SH-SY5Y (cell line): ENCODE measurements around the gene CAPN14.

Experiments used
- GATA2 ChIP-seq: IDR thresholded peaks from 2 replicates; pipeline ENCODE4 v1.6.1; 2011; ENCODE audit warnings: mild to moderate bottlenecking, low read depth, low read length
- GATA3 ChIP-seq: IDR thresholded peaks from 2 replicates; pipeline ENCODE4 v1.6.1; 2011; ENCODE audit warnings: low read depth, mild to moderate bottlenecking, low read length, moderate library complexity

GRCh38 chr2:31138037-31138962, 79.0 kb downstream of the CAPN14 start, which contains the start of gene GALNT14:
- TF ChIP-seq GATA2 (no peak), GATA3 (no peak)
